NCI-H128 (cell line): ENCODE results near the gene ZC3H6.
A peak's percentile ranks its signal among the peaks of the same experiment; 100 is the strongest.

Experiments used
- DNase-seq: peaks from one replicate; lab custom pipeline; 2025; ENCODE audit not compliant: unreplicated experiment; lab: John Stamatoyannopoulos, UW

ZC3H6 gene

GRCh38 chr2:112275311-112275886 lies at the start of gene ZC3H6:
Gene ZC3H6 (plus strand): TSS chr2:112275597. CDS start chr2:112275995, 398 bp downstream.
- DNase-seq, result peak; percentile 98

GRCh38 chr2:112229348-112229747 lies 46.0 kb upstream of the ZC3H6 start:
- DNase-seq, result peak; percentile 37

GRCh38 chr2:112230371-112230770 lies 45.0 kb upstream of the ZC3H6 start:
- DNase-seq, result no peak

- DNase-seq, result no peak
Measured at GRCh38 chr2:112239862-112240261, 35.5 kb upstream of the ZC3H6 start.

GRCh38 chr2:112242384-112242783 lies 33.0 kb upstream of the ZC3H6 start:
- DNase-seq, result no peak

- DNase-seq, result no peak
Measured at GRCh38 chr2:112243233-112243632, 32.2 kb upstream of the ZC3H6 start.

- no peak for DNase-seq
Measured at GRCh38 chr2:112244854-112245253, 30.5 kb upstream of the ZC3H6 start.

GRCh38 chr2:112251271-112251670 lies 24.1 kb upstream of the ZC3H6 start:
- no peak for DNase-seq

GRCh38 chr2:112253261-112253815 lies 22.1 kb upstream of the ZC3H6 start:
- no peak for DNase-seq

GRCh38 chr2:112254466-112255240 lies 20.7 kb upstream of the ZC3H6 start, which contains the start of gene ZC3H8:
Gene ZC3H8 (minus strand): TSS chr2:112255042. CDS start chr2:112254981, 61 bp downstream.
- peak; percentile 92 for DNase-seq

- DNase-seq, result no peak
Measured at GRCh38 chr2:112255875-112256274, 19.5 kb upstream of the ZC3H6 start.

- DNase-seq, result no peak
Measured at GRCh38 chr2:112256654-112257053, 18.7 kb upstream of the ZC3H6 start.

GRCh38 chr2:112257575-112257974 lies 17.8 kb upstream of the ZC3H6 start:
- DNase-seq, result no peak

- no peak for DNase-seq
Measured at GRCh38 chr2:112259509-112260294, 15.7 kb upstream of the ZC3H6 start.

- DNase-seq, result no peak
Measured at GRCh38 chr2:112260295-112260625, 15.1 kb upstream of the ZC3H6 start.

GRCh38 chr2:112262876-112263275 lies 12.5 kb upstream of the ZC3H6 start:
- no peak for DNase-seq

- DNase-seq, result no peak
Measured at GRCh38 chr2:112268547-112268946, 6.8 kb upstream of the ZC3H6 start.

GRCh38 chr2:112272669-112273068 lies 2.7 kb upstream of the ZC3H6 start:
- no peak for DNase-seq

GRCh38 chr2:112273349-112273748 lies 2.0 kb upstream of the ZC3H6 start:
- DNase-seq, result no peak

- peak; percentile 57 for DNase-seq
Measured at GRCh38 chr2:112275887-112276773, 733 bp downstream of the ZC3H6 start.

GRCh38 chr2:112276954-112277353 lies 1.6 kb downstream of the ZC3H6 start:
- no peak for DNase-seq
